Epithelial cell of proximal tubule (primary cell): ENCODE results near the gene SLC6A6. TPM values are rescaled to one million over a fixed set of nuclear protein-coding genes. Genes with fewer than 3 reads are reported as not detected.

Experiments used
- DNase-seq: peaks from one replicate; pipeline ENCODE4 v3.0.0-alpha.2; 2011; ENCODE audit warnings: low read depth
- H3K4me3 ChIP-seq: 2 replicates; pipeline ENCODE4 v1.5.1; 2011; ENCODE audit warnings: low read depth, mild to moderate bottlenecking, low read length
- total RNA-seq: library from RNA; depleted of rRNA; stranded (reverse); fragments of >200 nt; gene quantifications from 2 replicates; pipeline ENCODE4 v1.2.3, GENCODE V29; 2015
- TF ChIP-seq, protein P1 (sequence below): conservative IDR thresholded peaks from 2 replicates; pipeline ENCODE4 v1.5.1; 2012; ENCODE audit warnings: low read depth, mild to moderate bottlenecking, low read length

Gene SLC6A6
- total RNA-seq, 1 donor from 2014 or later = 27.9 TPM

- TF ChIP-seq, protein P1, sequence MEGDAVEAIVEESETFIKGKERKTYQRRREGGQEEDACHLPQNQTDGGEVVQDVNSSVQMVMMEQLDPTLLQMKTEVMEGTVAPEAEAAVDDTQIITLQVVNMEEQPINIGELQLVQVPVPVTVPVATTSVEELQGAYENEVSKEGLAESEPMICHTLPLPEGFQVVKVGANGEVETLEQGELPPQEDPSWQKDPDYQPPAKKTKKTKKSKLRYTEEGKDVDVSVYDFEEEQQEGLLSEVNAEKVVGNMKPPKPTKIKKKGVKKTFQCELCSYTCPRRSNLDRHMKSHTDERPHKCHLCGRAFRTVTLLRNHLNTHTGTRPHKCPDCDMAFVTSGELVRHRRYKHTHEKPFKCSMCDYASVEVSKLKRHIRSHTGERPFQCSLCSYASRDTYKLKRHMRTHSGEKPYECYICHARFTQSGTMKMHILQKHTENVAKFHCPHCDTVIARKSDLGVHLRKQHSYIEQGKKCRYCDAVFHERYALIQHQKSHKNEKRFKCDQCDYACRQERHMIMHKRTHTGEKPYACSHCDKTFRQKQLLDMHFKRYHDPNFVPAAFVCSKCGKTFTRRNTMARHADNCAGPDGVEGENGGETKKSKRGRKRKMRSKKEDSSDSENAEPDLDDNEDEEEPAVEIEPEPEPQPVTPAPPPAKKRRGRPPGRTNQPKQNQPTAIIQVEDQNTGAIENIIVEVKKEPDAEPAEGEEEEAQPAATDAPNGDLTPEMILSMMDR = no peak
- H3K4me3 ChIP-seq = no peak overlapping the region
- DNase-seq = no peak
Observed at GRCh38 chr3:14505001-14505802, 102.8 kb downstream of the SLC6A6 start.

DNA sequence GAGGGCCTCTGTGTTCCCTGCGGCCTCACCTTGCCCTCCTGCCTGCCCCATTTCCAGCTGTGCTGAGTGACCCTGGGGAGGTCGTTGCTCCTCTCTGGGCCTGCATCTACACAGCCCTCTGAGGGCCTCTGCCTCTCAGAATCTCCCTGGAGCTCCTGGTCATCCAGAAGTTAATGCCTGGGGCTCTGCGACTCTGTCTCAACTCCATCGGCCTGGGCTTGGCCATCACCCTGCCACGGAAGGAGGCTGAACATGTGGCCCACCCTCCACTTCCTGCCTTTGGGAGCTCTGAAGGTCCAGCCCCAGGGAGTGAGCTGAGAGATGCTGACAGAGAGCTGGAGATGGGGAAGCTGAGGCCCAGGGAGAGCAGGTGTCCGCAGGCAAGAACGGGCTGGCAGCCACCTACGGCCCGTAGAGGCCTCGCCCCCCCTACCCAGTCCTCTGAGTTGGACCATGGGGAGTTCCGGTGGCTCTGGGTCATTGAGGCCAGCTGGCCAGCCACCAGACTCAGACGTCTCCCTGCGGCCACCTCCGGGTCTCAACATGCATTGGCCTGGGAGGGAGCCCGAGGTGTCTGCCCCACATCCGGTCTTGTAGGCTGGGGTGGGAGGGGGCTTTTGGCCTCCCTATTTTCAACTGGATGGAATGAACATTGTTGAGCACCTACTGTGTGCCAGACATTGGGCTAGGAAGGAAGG, 103.5 kb downstream of the SLC6A6 start:
- H3K4me3 ChIP-seq = no peak overlapping the region
- TF ChIP-seq, protein P1 = no peak
- no peak for DNase-seq

GRCh38 chr3:14506626-14507304, 104.4 kb downstream of the SLC6A6 start:
- TF ChIP-seq, protein P1 = no peak

GRCh38 chr3:14507305-14507741, 104.9 kb downstream of the SLC6A6 start:
- DNase-seq = no peak
- TF ChIP-seq, protein P1 = no peak
- no peak overlapping the region for H3K4me3 ChIP-seq

More at GRCh38 chr3:14506626-14507304, 104.4 kb downstream of the SLC6A6 start:
- no peak overlapping the region for H3K4me3 ChIP-seq
- DNase-seq = no peak

- TF ChIP-seq, protein P1 = no peak
- no peak for DNase-seq
- no peak overlapping the region for H3K4me3 ChIP-seq
Observed at GRCh38 chr3:14507757-14508504, 105.5 kb downstream of the SLC6A6 start.

GRCh38 chr3:14508505-14508819, 106.1 kb downstream of the SLC6A6 start:
- TF ChIP-seq, protein P1 = no peak
- DNase-seq = no peak
- H3K4me3 ChIP-seq = no peak overlapping the region
